ENCODE results near the gene URAD.

DNA sequence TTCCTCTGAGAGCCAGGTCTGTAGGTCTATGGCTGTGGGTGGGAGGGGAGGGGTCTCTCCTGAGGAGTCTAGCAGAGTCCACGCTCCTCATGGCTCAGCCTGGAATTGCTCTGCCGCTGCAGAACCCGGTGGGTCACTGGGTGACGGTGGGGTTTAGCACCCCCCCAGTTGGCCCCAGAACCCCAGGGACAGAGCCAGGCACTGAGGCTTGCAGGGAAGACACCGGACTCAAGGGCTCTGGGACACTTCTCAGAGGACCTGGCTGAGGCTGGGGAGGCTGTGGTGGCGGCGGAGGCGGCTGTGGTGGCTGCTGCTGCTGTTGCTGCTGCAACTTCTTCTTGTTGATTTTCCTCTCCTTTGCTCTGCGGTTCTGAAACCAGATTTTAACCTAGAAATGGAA is 25.5 kb downstream of the URAD start:
- no peak for TF ChIP-seq POLR2A (IDR thresholded peaks at IDR 0.05)
- TF ChIP-seq, protein P1, sequence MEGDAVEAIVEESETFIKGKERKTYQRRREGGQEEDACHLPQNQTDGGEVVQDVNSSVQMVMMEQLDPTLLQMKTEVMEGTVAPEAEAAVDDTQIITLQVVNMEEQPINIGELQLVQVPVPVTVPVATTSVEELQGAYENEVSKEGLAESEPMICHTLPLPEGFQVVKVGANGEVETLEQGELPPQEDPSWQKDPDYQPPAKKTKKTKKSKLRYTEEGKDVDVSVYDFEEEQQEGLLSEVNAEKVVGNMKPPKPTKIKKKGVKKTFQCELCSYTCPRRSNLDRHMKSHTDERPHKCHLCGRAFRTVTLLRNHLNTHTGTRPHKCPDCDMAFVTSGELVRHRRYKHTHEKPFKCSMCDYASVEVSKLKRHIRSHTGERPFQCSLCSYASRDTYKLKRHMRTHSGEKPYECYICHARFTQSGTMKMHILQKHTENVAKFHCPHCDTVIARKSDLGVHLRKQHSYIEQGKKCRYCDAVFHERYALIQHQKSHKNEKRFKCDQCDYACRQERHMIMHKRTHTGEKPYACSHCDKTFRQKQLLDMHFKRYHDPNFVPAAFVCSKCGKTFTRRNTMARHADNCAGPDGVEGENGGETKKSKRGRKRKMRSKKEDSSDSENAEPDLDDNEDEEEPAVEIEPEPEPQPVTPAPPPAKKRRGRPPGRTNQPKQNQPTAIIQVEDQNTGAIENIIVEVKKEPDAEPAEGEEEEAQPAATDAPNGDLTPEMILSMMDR (IDR thresholded peaks at IDR 0.05): no peak
